Measurements from ENCODE around the gene TRIM33. TPM values are rescaled to one million over a fixed set of nuclear protein-coding genes. Genes with fewer than 3 reads are reported as not detected.

Gene TRIM33
- total and polyA plus RNA-seq, 2 of the 13 experiments (the other 11 are each of a cell fraction or from before 2014, with no cell fraction given): 35.5 to 42.2 TPM

DNA sequence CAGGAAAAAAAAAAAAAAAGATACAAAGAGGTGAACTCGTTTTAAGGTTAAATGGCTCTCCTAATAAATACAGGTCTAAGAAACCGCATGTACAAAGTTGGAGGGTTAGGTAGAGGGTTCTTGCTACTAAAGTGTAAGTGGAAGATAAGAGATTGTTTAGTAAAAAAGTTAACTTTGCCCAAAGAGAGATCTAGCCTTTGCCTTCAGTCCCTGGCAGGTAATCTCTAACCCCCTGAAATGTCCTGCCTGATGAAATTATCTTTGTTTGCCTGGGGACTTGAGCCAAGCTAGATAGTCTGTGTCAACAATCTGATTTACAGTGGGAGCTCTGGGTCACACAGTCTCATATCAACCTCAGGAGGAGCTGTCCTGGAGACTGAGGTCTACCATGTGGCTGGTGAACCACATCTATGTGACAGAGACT lies 57.6 kb downstream of the TRIM33 start:
- 3% methylated on average over 2 of the region's 2 CpGs for WGBS (ENCODE audit: low lambda C conversion rate)
- ATAC-seq (peak; percentile 95), DNase-seq (ENCODE audit: low spot score) (peak; percentile 88), FAIRE-seq (peak; percentile 96)
- Histone ChIP-seq H3K79me2 (ENCODE audit: insufficient read depth, low read length) (peaks cover 26% of the 10 kb centered on the region), H3K36me3 (replicated peaks in 1 of 2; ENCODE audit: control insufficient read depth in 1 of 2, insufficient read depth in 2 of 2, low read length in 2 of 2) (peaks cover 19 to 39% of the 10 kb centered on the region in 2 experiments), H3K9me3 (ENCODE audit: low read length) (no peaks in the 10 kb centered on the region), H3K27ac (ENCODE audit: extremely low read length, insufficient read depth, low read length) (peak overlapping the region; percentile 80), H4K20me1 (ENCODE audit: insufficient read depth, low read length) (no peaks in the 10 kb centered on the region), H3K4me2 (ENCODE audit: low read depth, low read length) (peak overlapping the region; percentile 60), H2AFZ (ENCODE audit: low read length) (no peak overlapping the region), H3K4me1 (ENCODE audit: insufficient read depth, low read length) (peaks cover 60% of the 10 kb centered on the region), H3K27me3 (ENCODE audit: control insufficient read depth in 1 of 2, insufficient read depth in 2 of 2, low read length in 2 of 2) (no peaks in the 10 kb centered on the region), H3K9ac (ENCODE audit: insufficient read depth, low read depth, low read length) (no peak overlapping the region; the same call in 1 of the 2 replicates), H3K4me3 (replicated peaks in 1 of 3; ENCODE audit: insufficient read depth in 1 of 3, low read depth in 2 of 3, low read length in 3 of 3) (no peak overlapping the region)
- no TSS peak for BruUV-seq (replicated peaks)
- in situ Hi-C loops (cut with HindIII; ENCODE audit: extremely low pct_ligation_motif_present, low pct_unique_long_range_greater_than_20kb) (no loop called here), intact Hi-C loops (cut with micrococcal nuclease; ENCODE audit: unreplicated experiment) (loop anchor here (2.0 to 5.0 kb wide), 2 partner anchors 13 to 269 kb away; no protein-coding TSS in a partner anchor)
- ChIA-PET POLR2A (interaction anchor here (0.9 to 2.6 kb wide), 2 partner anchors 14 to 18 kb away, joined by 4 to 21 read pairs; no protein-coding TSS in a partner anchor), CTCF (ENCODE audit: low intra/inter-chr PET ratio, low total read pairs) (no interaction called here)
- TF ChIP-seq, protein P1, sequence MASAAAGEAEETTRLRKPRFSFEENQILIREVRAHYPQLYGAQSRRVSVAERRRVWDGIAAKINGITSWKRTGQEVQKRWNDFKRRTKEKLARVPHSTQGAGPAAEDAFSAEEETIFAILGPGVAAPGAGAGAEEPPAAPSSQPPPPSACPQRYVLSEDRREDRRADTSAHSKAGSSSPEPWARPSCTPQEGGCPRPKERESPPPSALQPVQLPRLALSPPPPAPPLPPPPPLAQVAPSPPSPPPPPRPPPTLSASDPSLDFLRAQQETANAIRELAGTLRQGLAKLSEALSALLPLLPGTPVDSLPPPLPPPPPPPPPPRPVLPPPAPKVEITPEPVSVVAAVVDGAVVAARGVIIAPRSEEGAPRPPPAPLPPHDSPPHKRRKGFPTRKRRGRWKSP (CRISPR knock-in tag; IDR thresholded peaks at IDR 0.05): 0 out of 2 replicates have a peak, but pooled peaks have one; percentile 27
- TF ChIP-seq, protein P2, sequence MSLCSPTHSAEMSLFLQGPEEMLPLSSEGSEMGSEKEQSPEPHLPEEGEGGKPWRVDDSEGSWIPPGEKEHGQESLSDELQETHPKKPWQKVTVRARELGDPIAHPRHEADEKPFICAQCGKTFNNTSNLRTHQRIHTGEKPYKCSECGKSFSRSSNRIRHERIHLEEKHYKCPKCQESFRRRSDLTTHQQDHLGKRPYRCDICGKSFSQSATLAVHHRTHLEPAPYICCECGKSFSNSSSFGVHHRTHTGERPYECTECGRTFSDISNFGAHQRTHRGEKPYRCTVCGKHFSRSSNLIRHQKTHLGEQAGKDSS (CRISPR knock-in tag; IDR thresholded peaks at IDR 0.05; ENCODE audit: borderline replicate concordance, low read depth): no peak
- TF ChIP-seq SMAD9 (CRISPR knock-in tag; IDR thresholded peaks at IDR 0.05): no peak
- no peak for TF ChIP-seq KLF9 (CRISPR knock-in tag; IDR thresholded peaks at IDR 0.05; ENCODE audit: low read depth)
- TF ChIP-seq FOXP1 (IDR thresholded peaks at IDR 0.05): no peak
- TF ChIP-seq FOXP1 (CRISPR knock-in tag; IDR thresholded peaks at IDR 0.05): peak; percentile 65
- peak; percentile 68; the same call in 1 of the 2 replicates for TF ChIP-seq FOXO1 (CRISPR knock-in tag; IDR thresholded peaks at IDR 0.05)
- 0 out of 2 replicates have a peak, but pooled peaks have one; percentile 27 for TF ChIP-seq KMT2B (CRISPR knock-in tag; IDR thresholded peaks at IDR 0.05)
- TF ChIP-seq KLF15 (CRISPR knock-in tag; IDR thresholded peaks at IDR 0.05; ENCODE audit: borderline replicate concordance): no peak
- 0 out of 2 replicates have a peak, but pooled peaks have one; percentile 26 for TF ChIP-seq BORCS8-MEF2B (CRISPR knock-in tag; IDR thresholded peaks at IDR 0.05)
- TF ChIP-seq, protein P3, sequence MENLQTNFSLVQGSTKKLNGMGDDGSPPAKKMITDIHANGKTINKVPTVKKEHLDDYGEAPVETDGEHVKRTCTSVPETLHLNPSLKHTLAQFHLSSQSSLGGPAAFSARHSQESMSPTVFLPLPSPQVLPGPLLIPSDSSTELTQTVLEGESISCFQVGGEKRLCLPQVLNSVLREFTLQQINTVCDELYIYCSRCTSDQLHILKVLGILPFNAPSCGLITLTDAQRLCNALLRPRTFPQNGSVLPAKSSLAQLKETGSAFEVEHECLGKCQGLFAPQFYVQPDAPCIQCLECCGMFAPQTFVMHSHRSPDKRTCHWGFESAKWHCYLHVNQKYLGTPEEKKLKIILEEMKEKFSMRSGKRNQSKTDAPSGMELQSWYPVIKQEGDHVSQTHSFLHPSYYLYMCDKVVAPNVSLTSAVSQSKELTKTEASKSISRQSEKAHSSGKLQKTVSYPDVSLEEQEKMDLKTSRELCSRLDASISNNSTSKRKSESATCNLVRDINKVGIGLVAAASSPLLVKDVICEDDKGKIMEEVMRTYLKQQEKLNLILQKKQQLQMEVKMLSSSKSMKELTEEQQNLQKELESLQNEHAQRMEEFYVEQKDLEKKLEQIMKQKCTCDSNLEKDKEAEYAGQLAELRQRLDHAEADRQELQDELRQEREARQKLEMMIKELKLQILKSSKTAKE (CRISPR knock-in tag; IDR thresholded peaks at IDR 0.05; ENCODE audit: borderline replicate concordance): peak; percentile 61; the same call in 1 of the 2 replicates
- 0 out of 2 replicates have a peak, but pooled peaks have one; percentile 21 for TF ChIP-seq ZNF430 (CRISPR knock-in tag; IDR thresholded peaks at IDR 0.05)
- TF ChIP-seq, protein P4, sequence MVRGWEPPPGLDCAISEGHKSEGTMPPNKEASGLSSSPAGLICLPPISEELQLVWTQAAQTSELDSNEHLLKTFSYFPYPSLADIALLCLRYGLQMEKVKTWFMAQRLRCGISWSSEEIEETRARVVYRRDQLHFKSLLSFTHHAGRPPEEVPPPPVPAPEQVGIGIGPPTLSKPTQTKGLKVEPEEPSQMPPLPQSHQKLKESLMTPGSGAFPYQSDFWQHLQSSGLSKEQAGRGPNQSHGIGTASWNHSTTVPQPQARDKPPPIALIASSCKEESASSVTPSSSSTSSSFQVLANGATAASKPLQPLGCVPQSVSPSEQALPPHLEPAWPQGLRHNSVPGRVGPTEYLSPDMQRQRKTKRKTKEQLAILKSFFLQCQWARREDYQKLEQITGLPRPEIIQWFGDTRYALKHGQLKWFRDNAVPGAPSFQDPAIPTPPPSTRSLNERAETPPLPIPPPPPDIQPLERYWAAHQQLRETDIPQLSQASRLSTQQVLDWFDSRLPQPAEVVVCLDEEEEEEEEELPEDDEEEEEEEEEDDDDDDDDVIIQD (CRISPR knock-in tag; IDR thresholded peaks at IDR 0.05; ENCODE audit: low read depth): peak; percentile 78; the same call in 1 of the 2 replicates
- TF ChIP-seq DPF2 (CRISPR knock-in tag; IDR thresholded peaks at IDR 0.05; ENCODE audit: borderline replicate concordance, low read depth): peak; percentile 72
- TF ChIP-seq, protein P5, sequence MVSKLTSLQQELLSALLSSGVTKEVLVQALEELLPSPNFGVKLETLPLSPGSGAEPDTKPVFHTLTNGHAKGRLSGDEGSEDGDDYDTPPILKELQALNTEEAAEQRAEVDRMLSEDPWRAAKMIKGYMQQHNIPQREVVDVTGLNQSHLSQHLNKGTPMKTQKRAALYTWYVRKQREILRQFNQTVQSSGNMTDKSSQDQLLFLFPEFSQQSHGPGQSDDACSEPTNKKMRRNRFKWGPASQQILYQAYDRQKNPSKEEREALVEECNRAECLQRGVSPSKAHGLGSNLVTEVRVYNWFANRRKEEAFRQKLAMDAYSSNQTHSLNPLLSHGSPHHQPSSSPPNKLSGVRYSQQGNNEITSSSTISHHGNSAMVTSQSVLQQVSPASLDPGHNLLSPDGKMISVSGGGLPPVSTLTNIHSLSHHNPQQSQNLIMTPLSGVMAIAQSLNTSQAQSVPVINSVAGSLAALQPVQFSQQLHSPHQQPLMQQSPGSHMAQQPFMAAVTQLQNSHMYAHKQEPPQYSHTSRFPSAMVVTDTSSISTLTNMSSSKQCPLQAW (CRISPR knock-in tag; IDR thresholded peaks at IDR 0.05): 0 out of 2 replicates have a peak, but pooled peaks have one; percentile 50
- peak; percentile 83; the same call in 1 of the 2 replicates for TF ChIP-seq REPIN1 (CRISPR knock-in tag; IDR thresholded peaks at IDR 0.05; ENCODE audit: borderline replicate concordance, low read depth)
- 0 out of 2 replicates have a peak, but pooled peaks have one; percentile 55 for TF ChIP-seq ZBTB7B (CRISPR knock-in tag; IDR thresholded peaks at IDR 0.05)
- TF ChIP-seq ZNF232 (CRISPR knock-in tag; IDR thresholded peaks at IDR 0.05; ENCODE audit: borderline replicate concordance): 0 out of 2 replicates have a peak, but pooled peaks have one; percentile 21
